ENCODE measurements around the gene RBP3. TPM values are rescaled to one million over a fixed set of nuclear protein-coding genes. Genes with fewer than 3 reads are reported as not detected.

The RBP3 gene
- total and polyA plus RNA-seq, 2 donors (not counting 3 experiments of a cell fraction or from before 2014, with no cell fraction given), result not detected

- FAIRE-seq (no peak), DNase-seq (ENCODE audit: low read depth, low spot score) (no peak)
- dilution Hi-C loops (cut with MboI; ENCODE audit: extremely low pct_ligation_motif_present, low sequenced_read_pairs), result no loop called here
- H3K9ac ChIP-seq (replicated peaks; ENCODE audit: extremely low read depth, insufficient read depth, low read length), result no peak overlapping the region
- H2AFZ ChIP-seq (ENCODE audit: low read depth, low read length), result no peak overlapping the region
- H3K27me3 ChIP-seq (ENCODE audit: control insufficient read depth in 2 of 2, insufficient read depth in 2 of 2, low read length in 2 of 2), result peaks cover 0 to 4% of the 10 kb centered on the region in 2 experiments
- H3K4me2 ChIP-seq (ENCODE audit: insufficient read depth, low read length), result no peak overlapping the region
- no peaks in the 10 kb centered on the region for H4K20me1 ChIP-seq (replicated peaks; ENCODE audit: control insufficient read depth, extremely low read depth, insufficient read depth, low read length)
- TF ChIP-seq POLR2A (IDR thresholded peaks at IDR 0.05; ENCODE audit: low read depth, low read length) (no peak), POLR2AphosphoS5 (IDR thresholded peaks at IDR 0.05; ENCODE audit: insufficient read depth, low read depth, low read length) (no peak), CTCF (IDR thresholded peaks at IDR 0.05; ENCODE audit: extremely low read depth in 1 of 2, insufficient read depth in 1 of 2, low read depth in 1 of 2, low read length in 2 of 2) (no peak), MYC (IDR thresholded peaks at IDR 0.05; ENCODE audit: low read depth, low read length) (no peak), FOS (IDR thresholded peaks at IDR 0.05; ENCODE audit: borderline replicate concordance, insufficient read depth, low read length) (no peak), EZH2 (IDR thresholded peaks at IDR 0.05; ENCODE audit: borderline replicate concordance, low read depth, low read length, severe bottlenecking) (no peak), GATA2 (IDR thresholded peaks at IDR 0.05; ENCODE audit: insufficient read depth, insufficient read length, low read depth, low read length) (no peak), JUN (IDR thresholded peaks at IDR 0.05; ENCODE audit: borderline replicate concordance, insufficient read depth, insufficient read length, low read depth) (no peak), MAX (IDR thresholded peaks at IDR 0.05; ENCODE audit: insufficient read depth, insufficient read length) (no peak)
- H3K4me1 ChIP-seq (ENCODE audit: control insufficient read depth, extremely low read depth, insufficient read depth, low read length), result no peaks in the 10 kb centered on the region
- no peak overlapping the region for H3K4me3 ChIP-seq (replicated peaks in 1 of 3; ENCODE audit: insufficient read depth in 1 of 3, low read depth in 1 of 3, low read length in 3 of 3)
- intact Hi-C loops (cut with micrococcal nuclease), result no loop called here
- POLR2A ChIA-PET, result no interaction called here
- BruUV-seq (replicated peaks), result no TSS peak
- CTCF ChIA-PET, result interaction anchor here (1.0 to 1.9 kb wide), 2 partner anchors 8 to 10 kb away, joined by 4 read pairs; no protein-coding TSS in a partner anchor
- no peak overlapping the region for H3K27ac ChIP-seq (ENCODE audit: insufficient read depth, low read depth, low read length)
- H3K9me1 ChIP-seq (replicated peaks; ENCODE audit: control insufficient read depth, extremely low read depth, insufficient read depth, low read length), result no peaks in the 10 kb centered on the region
- no peaks in the 10 kb centered on the region for H3K9me3 ChIP-seq (replicated peaks; ENCODE audit: control insufficient read depth, insufficient read depth, low read length)
- no peaks in the 10 kb centered on the region for H3K79me2 ChIP-seq (ENCODE audit: control insufficient read depth, insufficient read depth, low read length)
- no peaks in the 10 kb centered on the region for H3K36me3 ChIP-seq (ENCODE audit: control insufficient read depth in 2 of 2, extremely low read depth in 1 of 2, insufficient read depth in 2 of 2, low read length in 2 of 2)
These were observed 21.2 kb downstream of the RBP3 start for GRCh38 chr10:47369251-47369894.

Data from endothelial cell of umbilical vein (primary cell).